Measurements from ENCODE around the gene NEBL. TPM values are rescaled to one million over a fixed set of nuclear protein-coding genes. Genes with fewer than 3 reads are reported as not detected.

NEBL gene
- 2.1 and 4.7 TPM in 2 replicates for total RNA-seq

GRCh38 chr10:20897146-20897825 lies at the start of gene NEBL:
Gene NEBL, minus strand, starts transcription at chr10:20897311. Its CDS starts 106 bp downstream, at chr10:20897205.

All from bladder microvascular endothelial cell (primary cell).